Smooth muscle cell (in vitro differentiated cells): Measurements from ENCODE around the gene PDZK1IP1. TPM values are rescaled to one million over a fixed set of nuclear protein-coding genes. Genes with fewer than 3 reads are reported as not detected.
A peak's percentile ranks its signal among the peaks of the same experiment; 100 is the strongest.

Experiments
- DNase-seq: peaks from one replicate; lab custom pipeline; 2025; ENCODE audit not compliant: unreplicated experiment; lab: John Stamatoyannopoulos, UW
- H2AFZ ChIP-seq: fragments of 200-600 bp; sonication (generic); 2 replicates; pipeline ENCODE4 v1.6.0; 2016; ENCODE audit warnings: antibody characterized with exemption, low read depth, mild to moderate bottlenecking
- H3F3A ChIP-seq: fragments of 200-600 bp; sonication (generic); 2 replicates; pipeline ENCODE4 v1.6.0; 2017; ENCODE audit warnings: antibody characterized with exemption, low read depth
- H3K27ac ChIP-seq: fragments of 200-600 bp; sonication (generic); 2 replicates; pipeline ENCODE4 v1.5.1; 2016; ENCODE audit warnings: low read depth, mild to moderate bottlenecking
- H3K27me3 ChIP-seq: fragments of 200-600 bp; sonication (generic); 2 replicates; pipeline ENCODE4 v1.6.1; 2016; ENCODE audit warnings: low read depth, mild to moderate bottlenecking
- H3K36me3 ChIP-seq: fragments of 200-600 bp; sonication (generic); 2 replicates; pipeline ENCODE4 v1.5.1; 2016; ENCODE audit warnings: low read depth
- H3K4me1 ChIP-seq: fragments of 200-600 bp; sonication (generic); 2 replicates; pipeline ENCODE4 v1.5.1; 2016; ENCODE audit warnings: low read depth
- H3K4me2 ChIP-seq: fragments of 200-600 bp; sonication (generic); 2 replicates; pipeline ENCODE4 v1.6.0; 2016; ENCODE audit warnings: mild to moderate bottlenecking
- H3K4me3 ChIP-seq: fragments of 200-600 bp; sonication (generic); 2 replicates; pipeline ENCODE4 v1.5.1; 2016; ENCODE audit warnings: mild to moderate bottlenecking
- H3K79me2 ChIP-seq: fragments of 200-600 bp; sonication (generic); 2 replicates; pipeline ENCODE4 v1.6.0; 2016; ENCODE audit warnings: low read depth, mild to moderate bottlenecking
- H3K9ac ChIP-seq: fragments of 200-600 bp; sonication (generic); 2 replicates; pipeline ENCODE4 v1.6.0; 2016; ENCODE audit warnings: low read depth
- H3K9me3 ChIP-seq: fragments of 200-600 bp; sonication (generic); replicated peaks from 2 replicates; pipeline ENCODE4 v1.5.1; 2016; ENCODE audit warnings: low read depth
- H4K20me1 ChIP-seq: fragments of 200-600 bp; sonication (generic); 2 replicates; pipeline ENCODE4 v1.6.0; 2016; ENCODE audit warnings: low read depth
- CTCF ChIP-seq: fragments of 200-600 bp; sonication (generic); IDR thresholded peaks from 2 replicates; pipeline ENCODE4 v1.5.1; 2017; ENCODE audit warnings: borderline replicate concordance, mild to moderate bottlenecking, antibody characterized with exemption; ENCODE audit not compliant: insufficient read depth, poor library complexity, severe bottlenecking
- WGBS: methylation state at CpG from one replicate; pipeline ENCODE4 v1.1.7; 2016; ENCODE audit warnings: low lambda C conversion rate; 5-methylcytosine and 5-hydroxymethylcytosine counted together
- polyA plus RNA-seq: library from polyadenylated mRNA; unstranded; fragments of >200 nt; fragmentation: Nextera tagmentation; extraction: Ambion mirVana; gene quantifications from 2 replicates; pipeline ENCODE4 v1.2.1, GENCODE V29; 2016
- total RNA-seq: library from RNA; depleted of rRNA; stranded (reverse); fragments of >200 nt; gene quantifications from 2 replicates; pipeline ENCODE4 v1.2.3, GENCODE V29; 2014

PDZK1IP1 gene
- total and polyA plus RNA-seq, 2 experiments from 2014 or later: not detected

DNA sequence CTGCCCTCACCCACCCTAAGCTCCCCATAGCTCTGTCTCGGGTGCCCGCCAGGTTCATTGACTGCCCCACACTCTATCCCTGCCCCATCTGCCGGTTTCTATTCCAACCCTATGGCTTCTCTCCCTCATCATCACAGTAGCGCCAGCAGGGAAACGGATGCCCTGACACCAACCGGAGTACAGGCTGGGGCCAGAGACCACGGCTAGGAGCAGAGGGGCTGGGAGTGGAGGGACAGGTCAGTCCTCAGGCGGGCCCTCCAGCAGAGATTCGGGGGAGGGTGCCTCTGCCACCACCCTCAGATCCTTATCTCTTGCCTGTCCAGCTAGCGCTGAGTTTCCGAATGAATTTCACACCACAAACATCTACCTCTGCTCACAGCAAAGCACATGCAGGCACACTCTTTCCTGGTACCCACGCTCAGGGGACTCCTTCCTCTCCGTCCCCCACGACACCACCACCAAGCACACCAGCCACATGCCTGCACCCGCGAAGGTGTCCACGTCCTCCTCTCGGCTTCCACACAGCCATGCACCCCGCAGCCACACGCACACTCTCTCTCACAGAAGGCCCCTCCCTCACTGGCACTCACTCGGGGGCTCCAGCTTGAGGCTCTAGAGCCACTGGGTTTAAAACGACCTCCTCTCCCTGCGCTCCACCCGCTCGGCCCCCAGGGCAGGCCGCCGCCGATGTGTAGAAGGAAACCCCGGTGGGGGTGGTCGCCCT lies 35.0 kb upstream of the PDZK1IP1 start:
- Histone ChIP-seq H3K27me3 (peaks cover 97% of the 10 kb centered on the region), H4K20me1 (no peaks in the 10 kb centered on the region), H3F3A (no peaks in the 10 kb centered on the region), H3K4me3 (peak overlapping the region; percentile 35), H2AFZ (no peak overlapping the region), H3K9me3 (no peaks in the 10 kb centered on the region), H3K4me2 (peak overlapping the region; percentile 78), H3K36me3 (no peaks in the 10 kb centered on the region), H3K9ac (no peak overlapping the region), H3K79me2 (no peaks in the 10 kb centered on the region), H3K27ac (no peak overlapping the region), H3K4me1 (peaks cover 5% of the 10 kb centered on the region)
- WGBS: 8% methylated on average over 23 of the region's 30 CpGs
- DNase-seq: no peak
- TF ChIP-seq CTCF: no peak

GRCh38 chr1:47223921-47224675 lies 34.3 kb upstream of the PDZK1IP1 start:
- H3K4me2 ChIP-seq: no peak overlapping the region
- no peak overlapping the region for H3K4me3 ChIP-seq
- no peak for DNase-seq
- no peaks in the 10 kb centered on the region for H3F3A ChIP-seq
- no peak overlapping the region for H3K9ac ChIP-seq
- no peaks in the 10 kb centered on the region for H3K36me3 ChIP-seq
- no peak overlapping the region for H3K27ac ChIP-seq
- WGBS: 12% methylated on average over 9 of the region's 9 CpGs
- H3K4me1 ChIP-seq: peaks cover 5% of the 10 kb centered on the region
- no peak for TF ChIP-seq CTCF
- no peak overlapping the region for H2AFZ ChIP-seq
- no peaks in the 10 kb centered on the region for H3K9me3 ChIP-seq
- peaks cover 95% of the 10 kb centered on the region for H3K27me3 ChIP-seq
- H3K79me2 ChIP-seq: no peaks in the 10 kb centered on the region
- H4K20me1 ChIP-seq: no peaks in the 10 kb centered on the region

DNA sequence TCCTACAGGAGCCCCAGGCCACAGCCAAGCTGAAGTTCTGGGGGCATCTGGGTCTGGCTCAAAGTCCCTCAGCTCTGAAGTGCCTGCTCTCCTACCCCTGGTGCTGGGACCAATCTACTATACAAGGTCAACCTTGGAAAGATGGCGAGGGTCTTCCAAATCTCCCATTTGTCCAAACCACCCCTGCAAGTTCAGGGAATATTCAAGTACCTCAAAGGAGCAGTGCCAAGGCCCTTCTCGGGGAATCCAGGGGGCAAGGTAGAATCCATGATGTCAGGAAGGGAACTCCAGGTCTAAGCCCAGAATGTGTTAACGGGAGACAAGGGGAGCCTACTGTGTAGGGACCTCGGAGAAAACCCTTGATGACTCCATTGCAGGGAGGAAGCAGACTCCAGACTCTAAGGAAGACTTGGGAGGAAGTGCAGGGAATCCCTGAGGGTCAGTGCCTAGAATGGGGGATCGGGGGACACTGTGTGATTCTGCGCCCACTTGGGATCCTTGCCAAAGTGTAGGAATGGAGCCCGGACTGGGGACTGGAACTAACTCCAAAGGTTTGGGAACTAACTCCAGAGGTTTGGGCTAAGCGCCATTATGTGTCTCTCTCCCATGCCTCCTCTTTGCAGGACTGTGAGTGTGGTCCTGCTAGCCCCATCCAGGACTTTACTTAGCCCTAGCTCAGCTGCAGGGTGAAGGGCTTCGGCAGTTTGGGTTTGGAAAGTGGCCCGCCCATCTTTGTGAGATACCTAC lies 33.5 kb upstream of the PDZK1IP1 start:
- no peak overlapping the region for H3K4me2 ChIP-seq
- H3K36me3 ChIP-seq: no peaks in the 10 kb centered on the region
- H4K20me1 ChIP-seq: no peaks in the 10 kb centered on the region
- H3F3A ChIP-seq: no peaks in the 10 kb centered on the region
- peaks cover 95% of the 10 kb centered on the region for H3K27me3 ChIP-seq
- TF ChIP-seq CTCF: no peak
- DNase-seq: no peak
- no peaks in the 10 kb centered on the region for H3K9me3 ChIP-seq
- H3K79me2 ChIP-seq: no peaks in the 10 kb centered on the region
- H3K4me1 ChIP-seq: peaks cover 5% of the 10 kb centered on the region
- H3K27ac ChIP-seq: no peak overlapping the region
- H2AFZ ChIP-seq: no peak overlapping the region
- no peak overlapping the region for H3K9ac ChIP-seq
- H3K4me3 ChIP-seq: no peak overlapping the region
- 39% methylated on average over 10 of the region's 10 CpGs for WGBS
